Upper lobe of right lung (tissue), 1 donor: ENCODE results near the gene LDB1. TPM values are rescaled to one million over a fixed set of nuclear protein-coding genes. Genes with fewer than 3 reads are reported as not detected.

ENCODE experiments used
- ATAC-seq: fragments of 200-7000 bp; cut with Tn5 transposase; one replicate; pipeline ENCODE4 v1.9.1; 2020; ENCODE audit warnings: mild to moderate bottlenecking, moderate library complexity
- DNase-seq: peaks from one replicate; pipeline ENCODE4 v3.0.0-alpha.2; 2020
- H3K27ac ChIP-seq: fragments of 200-600 bp; one replicate; pipeline ENCODE4 v1.8.0; 2022
- H3K27me3 ChIP-seq: fragments of 200-600 bp; one replicate; pipeline ENCODE4 v1.8.0; 2022; ENCODE audit warnings: mild to moderate bottlenecking
- H3K36me3 ChIP-seq: fragments of 200-600 bp; one replicate; pipeline ENCODE4 v1.8.0; 2022
- H3K4me1 ChIP-seq: fragments of 200-600 bp; one replicate; pipeline ENCODE4 v1.8.0; 2022
- H3K4me3 ChIP-seq: fragments of 200-600 bp; one replicate; pipeline ENCODE4 v1.8.0; 2022; ENCODE audit warnings: mild to moderate bottlenecking
- H3K9me3 ChIP-seq: fragments of 200-600 bp; one replicate; pipeline ENCODE4 v1.8.0; 2022
- CTCF ChIP-seq: fragments of 200-600 bp; IDR thresholded peaks from one replicate; pipeline ENCODE4 v1.8.0; 2022; ENCODE audit warnings: antibody characterized with exemption
- intact Hi-C: fragments of 100-400 bp; cut with DNase I; formaldehyde crosslinking; loops from one replicate; pipeline ENCODE4 v1.11.0; 2022
- total RNA-seq: library from RNA; stranded (reverse); fragmentation: NEBNext Ultra II Directional; extraction: Animal tissue kit (Norgen Biotek cat#: 25700); gene quantifications from one replicate; pipeline ENCODE4 v1.2.1, GENCODE V29; 2021
- donor health status: DM: no; HTN: yes; CAD: no; lungs with severe emphysema.

The LDB1 gene
- total RNA-seq, 1 donor from 2014 or later, result 60.1 TPM

- TF ChIP-seq CTCF, result no peak
- H3K4me3 ChIP-seq, result no peak overlapping the region
- no peak overlapping the region for H3K27ac ChIP-seq
- intact Hi-C loops, result no loop called here
- no peaks in the 10 kb centered on the region for H3K27me3 ChIP-seq
- peaks cover 2% of the 10 kb centered on the region for H3K4me1 ChIP-seq
- H3K9me3 ChIP-seq, result no peaks in the 10 kb centered on the region
- ATAC-seq, result no peak
- no peak for DNase-seq
- H3K36me3 ChIP-seq, result no peaks in the 10 kb centered on the region
These were observed 60.2 kb downstream of the LDB1 start for GRCh38 chr10:102059987-102060386.

Other genes with a start within 250 kb of the LDB1 start
- gene ARMH3, start 64.2 kb downstream of the LDB1 start, total RNA-seq, result 37.2 TPM
- 22.6 TPM for gene HPS6, start 55.0 kb downstream of the LDB1 start, total RNA-seq
- 38.3 TPM for gene PPRC1, start 12.7 kb upstream of the LDB1 start, total RNA-seq
- 37.9 TPM for gene NOLC1, start 32.0 kb upstream of the LDB1 start, total RNA-seq
- 0.87 TPM for gene ELOVL3, start 105.9 kb upstream of the LDB1 start, total RNA-seq
- not detected for gene PITX3, start 121.1 kb upstream of the LDB1 start, total RNA-seq
- gene GBF1, start 125.2 kb upstream of the LDB1 start, total RNA-seq, result 38.5 TPM